OCI-M2 (cell line): ENCODE measurements around the gene DOCK3.
"Not testable (repeated sequence)": the region's sequence is repeated elsewhere in the genome, so short reads cannot be mapped to it uniquely, and the experiment has no call there.

Experiments used
- DNase-seq: peaks from one replicate; lab custom pipeline; 2025; ENCODE audit not compliant: unreplicated experiment; lab: John Stamatoyannopoulos, UW

DOCK3 gene

DNA sequence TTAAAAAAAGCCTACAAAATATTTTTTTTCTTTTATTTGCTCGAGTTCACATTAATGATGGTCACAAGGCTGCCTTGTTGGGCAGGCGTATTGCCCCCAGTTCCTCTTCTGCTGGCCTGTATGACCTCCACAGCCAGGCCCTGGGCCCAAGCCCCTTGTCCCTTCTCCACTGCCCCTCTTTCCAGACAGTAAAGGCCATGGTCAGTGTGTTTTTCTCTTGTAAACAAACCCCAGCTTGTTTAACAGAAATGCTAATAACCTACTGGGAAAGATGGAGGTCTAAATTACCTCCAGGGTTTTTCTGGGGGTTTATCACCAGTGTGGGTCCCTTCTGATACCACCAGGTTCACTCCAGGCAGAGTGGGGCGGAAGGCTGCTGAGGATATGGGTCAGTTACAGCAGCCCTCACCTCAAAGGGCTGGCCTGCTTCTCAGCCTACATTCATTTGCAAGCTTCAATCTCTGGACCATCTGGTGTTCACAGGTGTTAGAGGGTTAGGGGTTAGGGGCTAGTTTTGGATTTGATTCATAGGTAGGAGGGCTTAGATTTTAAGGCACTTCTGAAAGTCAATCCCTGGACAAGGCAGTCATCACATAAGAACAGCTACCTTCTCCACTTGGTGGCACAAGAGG is 708.3 kb downstream of the DOCK3 start:
- DNase-seq: no peak

DNA sequence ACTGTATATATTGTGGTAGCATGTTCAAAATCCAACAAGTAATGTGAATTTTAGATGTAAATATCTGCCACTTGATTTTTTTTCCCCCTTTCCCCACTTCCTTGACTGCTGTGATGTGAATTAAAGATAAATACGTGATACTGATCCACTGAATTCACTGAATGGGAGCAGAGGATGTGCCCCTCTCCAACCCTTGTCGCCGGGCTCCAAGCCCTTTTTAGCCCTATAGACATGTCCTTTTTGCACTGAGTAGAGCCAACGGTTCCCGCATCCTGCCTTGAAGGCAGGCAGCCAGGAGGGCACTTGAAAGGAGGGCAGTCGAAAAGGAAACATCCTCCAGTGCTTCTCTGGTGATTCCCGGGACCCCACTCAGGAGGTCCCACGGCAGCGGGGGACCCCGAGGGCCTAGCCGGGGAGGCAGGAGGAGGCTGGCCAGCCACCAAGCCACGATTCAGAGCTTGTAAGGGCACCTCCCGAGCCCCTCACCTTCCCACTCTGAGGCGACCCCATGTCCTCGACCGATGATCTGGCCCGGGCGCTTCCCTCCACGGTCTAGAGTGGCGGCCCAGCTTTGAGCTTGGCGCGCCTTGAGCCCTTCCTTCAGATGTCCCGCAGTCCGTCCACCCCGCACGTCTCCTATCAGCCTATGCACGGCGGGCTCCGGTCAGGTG is 709.5 kb downstream of the DOCK3 start:
- DNase-seq: no peak

DNA sequence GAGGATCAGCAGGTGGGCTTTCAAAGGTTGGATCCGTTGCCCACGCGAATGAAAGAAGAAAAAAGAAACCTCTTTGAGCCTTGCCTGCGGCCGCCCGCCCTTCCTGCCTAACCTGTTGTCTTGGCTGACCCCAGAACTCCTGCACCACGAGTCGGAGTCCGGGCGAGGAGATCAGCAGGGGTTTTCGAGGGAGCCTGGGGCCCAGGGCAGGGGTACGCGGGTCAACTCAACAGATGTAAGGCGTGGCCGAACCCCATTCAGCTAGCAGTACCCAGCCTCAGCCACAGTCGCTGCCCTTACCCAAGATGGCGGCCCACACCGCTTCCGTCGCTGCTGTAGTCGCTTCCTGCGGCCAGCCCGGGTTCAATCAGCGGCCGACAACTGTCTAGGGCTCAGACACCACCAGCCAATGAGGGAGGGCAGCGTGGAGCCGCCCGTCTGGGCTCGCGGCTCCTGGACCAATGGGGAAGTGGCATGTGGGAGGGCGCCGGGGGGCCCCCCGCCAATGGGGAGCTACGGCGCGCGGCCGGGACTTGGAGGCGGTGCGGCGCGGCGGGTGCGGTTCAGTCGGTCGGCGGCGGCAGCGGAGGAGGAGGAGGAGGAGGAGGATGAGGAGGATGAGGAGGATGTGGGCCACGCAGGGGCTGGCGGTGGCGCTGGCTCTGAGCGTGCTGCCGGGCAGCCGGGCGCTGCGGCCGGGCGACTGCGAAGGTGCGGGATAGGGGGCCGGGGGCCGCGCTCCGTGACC is 710.2 kb downstream of the DOCK3 start, which contains the start of gene MANF:
Gene MANF (plus strand): TSS at position 566 of the 748 bp plus-strand sequence. CDS start 52 bp downstream, at position 618.
- peak; percentile 55 for DNase-seq

DNA sequence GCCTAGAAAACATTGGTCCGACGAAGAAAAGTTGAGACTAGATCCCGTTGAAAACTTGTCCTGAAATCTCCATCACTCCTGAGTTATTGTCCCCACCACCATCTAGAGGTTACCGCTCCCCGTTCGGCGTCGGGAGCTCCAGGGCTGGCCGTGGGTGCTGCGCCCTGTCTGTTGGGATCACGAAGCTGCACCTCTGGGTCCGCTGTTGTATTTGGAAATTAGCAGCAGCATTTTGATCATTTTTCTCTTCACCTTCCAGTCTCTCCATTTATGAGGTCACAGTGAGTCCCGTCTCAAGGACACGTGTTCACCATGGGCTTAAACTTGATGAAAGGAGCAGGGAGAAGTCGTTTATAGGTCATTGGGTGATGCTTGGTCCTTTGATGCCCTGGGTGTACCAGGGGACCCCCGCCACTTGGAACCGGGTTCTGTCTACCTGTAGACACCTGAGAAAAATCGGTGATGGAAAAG is 710.9 kb downstream of the DOCK3 start:
- no peak for DNase-seq

DNA sequence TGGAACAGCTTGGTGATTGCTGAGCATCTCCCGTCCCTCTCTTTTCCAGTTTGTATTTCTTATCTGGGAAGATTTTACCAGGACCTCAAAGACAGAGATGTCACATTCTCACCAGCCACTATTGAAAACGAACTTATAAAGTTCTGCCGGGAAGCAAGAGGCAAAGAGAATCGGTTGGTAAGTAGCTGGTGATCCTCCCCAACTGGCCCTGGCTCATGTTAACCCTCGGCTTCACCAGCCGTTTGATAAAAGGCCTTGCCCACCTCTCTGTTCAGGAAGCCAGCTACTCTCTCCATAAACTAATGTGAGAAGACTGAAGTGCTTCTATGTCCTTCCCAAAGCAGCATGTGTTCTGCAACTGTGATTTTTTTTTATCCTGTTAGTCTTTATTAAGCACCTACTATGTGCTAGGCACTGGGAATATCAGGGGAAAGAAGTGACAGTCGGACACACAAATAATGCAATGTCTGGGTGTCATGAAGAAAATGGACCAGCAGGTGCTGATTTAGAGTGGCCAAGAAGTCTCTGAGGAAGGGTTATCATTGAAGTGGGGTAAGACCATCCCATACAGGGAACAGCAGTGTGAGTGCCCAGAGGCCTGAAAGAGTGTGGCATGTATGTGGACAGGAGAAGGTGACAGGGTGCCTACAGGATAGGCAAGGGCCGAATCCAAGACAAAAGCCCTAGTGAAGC is 711.6 kb downstream of the DOCK3 start:
- no peak for DNase-seq

DNA sequence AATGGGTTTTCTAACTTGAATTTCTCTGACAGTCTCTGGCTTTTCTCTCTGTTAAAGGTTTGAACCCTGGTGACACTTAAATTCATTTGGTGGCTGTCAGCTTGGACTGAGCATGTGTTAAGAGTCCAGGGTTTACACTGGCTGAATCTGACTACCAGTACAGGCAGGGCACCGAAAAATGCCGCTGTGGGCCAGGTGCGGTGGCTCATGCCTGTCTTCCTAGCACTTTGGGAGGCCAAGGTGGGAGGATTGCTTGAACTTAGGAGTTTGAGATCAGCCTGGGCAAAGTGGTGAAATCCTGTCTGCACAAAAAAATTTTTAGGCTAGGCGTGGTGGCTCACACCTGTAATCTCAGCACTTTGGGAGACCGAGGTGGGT is 712.1 kb downstream of the DOCK3 start:
- DNase-seq: no peak

DNA sequence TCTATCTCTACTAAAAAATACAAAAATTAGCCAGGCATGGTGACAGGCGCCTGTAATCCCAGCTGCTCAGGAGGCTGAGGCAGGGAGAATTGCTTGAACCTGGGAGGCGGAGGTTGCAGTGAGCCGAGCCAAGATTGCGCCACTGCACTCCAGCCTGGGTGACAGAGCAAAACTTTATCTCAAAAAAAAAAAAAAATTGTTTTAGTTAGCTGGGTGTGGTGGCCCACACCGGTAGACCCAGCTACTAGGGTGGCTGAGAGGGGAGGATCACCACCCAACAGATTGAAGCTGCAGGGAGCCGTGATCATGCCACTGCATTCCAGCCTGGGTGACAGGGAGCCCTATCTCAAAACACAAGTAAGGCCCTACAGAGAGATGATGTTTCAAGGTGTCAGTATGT is 712.6 kb downstream of the DOCK3 start:
- DNase-seq: not testable (repeated sequence)

DNA sequence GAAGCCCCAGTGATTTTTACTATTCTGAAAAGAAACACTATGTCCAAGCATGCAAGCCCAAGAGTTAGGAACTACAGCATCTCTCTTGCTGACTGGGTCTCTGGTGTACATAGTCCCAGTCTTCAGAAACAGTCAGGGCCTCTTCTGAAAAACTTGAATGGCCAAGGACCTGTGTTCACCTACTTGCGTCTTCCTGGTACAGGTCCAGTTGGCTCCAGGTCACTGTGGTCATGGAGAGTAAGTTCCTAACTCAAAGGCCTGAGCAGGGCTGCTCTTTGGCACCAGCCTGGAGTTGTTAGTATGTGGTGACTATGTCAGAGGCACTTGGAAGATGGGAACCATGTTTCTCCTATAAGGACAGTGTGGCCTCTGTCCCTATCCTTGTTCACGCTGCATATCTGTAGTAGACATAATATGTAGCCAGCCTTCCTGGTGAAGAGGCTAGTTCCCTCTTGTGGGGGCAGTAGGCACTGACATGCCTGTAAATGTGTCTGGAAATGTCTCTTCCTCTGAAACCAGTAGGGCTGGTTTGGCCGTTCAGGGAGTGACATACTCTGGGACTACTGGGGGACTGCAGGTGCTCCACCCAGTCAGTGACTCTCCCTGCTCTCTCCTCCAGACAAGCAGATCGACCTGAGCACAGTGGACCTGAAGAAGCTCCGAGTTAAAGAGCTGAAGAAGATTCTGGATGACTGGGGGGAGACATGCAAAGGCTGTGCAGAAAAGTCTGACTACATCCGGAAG is 713.7 kb downstream of the DOCK3 start:
- no peak for DNase-seq

DNA sequence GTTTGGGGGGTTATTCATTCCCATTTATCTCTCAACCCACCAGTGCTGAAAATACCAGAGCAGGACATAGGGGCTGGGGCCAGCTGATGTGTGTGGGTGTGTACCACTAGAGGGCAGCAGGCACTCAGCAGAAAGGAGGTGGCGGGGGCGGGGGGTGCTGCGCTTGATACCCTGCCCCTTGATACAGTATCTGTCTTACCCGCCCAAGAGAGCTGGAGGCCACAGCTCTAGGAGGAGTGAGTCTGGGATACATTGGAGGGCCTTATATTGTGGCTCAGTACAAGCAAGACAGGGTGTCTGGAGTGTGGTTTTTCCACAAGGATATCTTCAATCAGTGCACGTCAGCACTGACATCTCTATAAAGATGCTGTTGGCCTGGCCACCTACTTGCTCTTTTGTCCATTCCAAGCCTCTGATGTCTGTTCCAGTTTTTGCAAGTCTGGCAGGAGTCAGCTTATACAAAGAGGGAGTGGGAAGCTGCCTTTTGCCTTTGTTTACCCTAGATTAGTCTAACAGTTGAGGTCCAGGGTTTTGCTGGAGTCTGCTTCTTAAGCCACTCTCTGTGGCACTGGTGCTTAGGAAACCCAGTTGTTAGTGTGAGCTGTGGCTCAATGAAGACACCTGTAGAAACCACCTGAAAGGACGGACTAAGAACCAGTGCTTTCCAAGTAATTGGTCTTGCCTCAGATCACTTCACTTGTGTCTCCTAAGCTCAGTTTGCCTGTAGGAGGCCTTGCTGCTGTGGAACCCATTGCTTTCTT is 714.9 kb downstream of the DOCK3 start:
- no peak for DNase-seq

DNA sequence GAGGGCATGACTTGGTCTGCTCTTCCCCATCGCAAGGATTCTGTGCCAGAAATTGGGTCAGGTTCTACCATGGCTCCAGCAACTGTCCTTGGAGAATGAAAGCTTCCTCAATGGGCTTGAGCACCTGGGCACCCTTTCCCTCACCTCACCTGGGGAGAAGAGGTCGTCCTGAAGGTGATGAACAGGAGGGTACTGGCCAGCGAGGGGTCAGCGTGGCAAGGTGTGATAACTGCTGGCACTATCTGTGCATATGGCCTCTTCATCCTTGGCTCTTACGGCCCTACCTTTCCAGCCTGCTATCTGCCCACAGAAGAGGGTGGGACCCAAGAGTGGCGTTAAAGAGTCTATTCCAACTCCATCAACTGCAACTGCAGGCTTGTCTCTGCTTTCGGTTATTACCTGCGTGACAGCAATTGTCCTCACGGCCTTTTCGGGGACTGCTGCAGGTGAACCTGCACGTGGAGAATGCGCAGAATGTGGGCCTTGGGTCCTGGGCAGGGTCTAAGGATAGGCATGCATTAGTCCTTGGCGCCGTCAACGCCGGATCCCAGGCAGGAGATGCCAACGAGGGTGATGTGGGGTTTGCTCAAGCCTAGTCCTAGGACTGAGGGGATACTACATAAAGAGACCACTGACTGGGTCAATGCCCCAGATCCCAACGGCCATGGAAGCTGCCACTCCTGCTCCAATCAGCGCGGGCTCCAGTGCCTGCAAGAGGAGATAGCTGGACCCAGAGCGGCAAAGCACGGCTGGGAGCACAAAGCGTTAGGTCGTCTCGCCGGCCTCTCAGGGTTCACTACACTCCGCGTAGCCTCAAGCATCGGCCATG is 715.7 kb downstream of the DOCK3 start:
- DNase-seq: no peak

DNA sequence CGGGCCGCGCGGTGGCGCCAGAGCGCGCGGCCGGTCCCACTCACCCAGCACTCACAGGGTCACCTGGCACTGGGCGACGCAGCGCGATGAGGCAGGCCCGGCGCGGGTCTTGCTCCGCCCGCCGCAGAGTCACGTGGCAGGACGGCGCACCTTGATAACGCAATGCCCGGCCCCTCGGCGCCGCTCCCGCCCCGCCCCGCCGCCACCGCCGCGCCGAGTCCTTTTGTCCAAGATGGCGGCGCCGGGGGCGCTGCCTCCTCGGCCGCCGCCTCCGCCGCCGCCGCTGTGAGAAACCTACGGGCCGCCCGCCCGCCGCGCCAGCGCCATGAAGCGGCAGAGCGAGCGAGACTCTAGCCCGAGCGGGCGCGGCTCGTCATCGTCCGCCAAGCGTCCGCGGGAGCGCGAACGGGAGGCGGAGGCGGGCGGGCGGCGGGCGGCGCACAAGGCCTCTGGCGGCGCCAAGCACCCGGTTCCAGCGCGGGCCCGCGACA is 716.4 kb downstream of the DOCK3 start, which contains the start of gene RBM15B:
Gene RBM15B (plus strand): TSS at position 211 of the 491 bp plus-strand sequence. CDS start 115 bp downstream, at position 326.
- peak; percentile 55 for DNase-seq

DNA sequence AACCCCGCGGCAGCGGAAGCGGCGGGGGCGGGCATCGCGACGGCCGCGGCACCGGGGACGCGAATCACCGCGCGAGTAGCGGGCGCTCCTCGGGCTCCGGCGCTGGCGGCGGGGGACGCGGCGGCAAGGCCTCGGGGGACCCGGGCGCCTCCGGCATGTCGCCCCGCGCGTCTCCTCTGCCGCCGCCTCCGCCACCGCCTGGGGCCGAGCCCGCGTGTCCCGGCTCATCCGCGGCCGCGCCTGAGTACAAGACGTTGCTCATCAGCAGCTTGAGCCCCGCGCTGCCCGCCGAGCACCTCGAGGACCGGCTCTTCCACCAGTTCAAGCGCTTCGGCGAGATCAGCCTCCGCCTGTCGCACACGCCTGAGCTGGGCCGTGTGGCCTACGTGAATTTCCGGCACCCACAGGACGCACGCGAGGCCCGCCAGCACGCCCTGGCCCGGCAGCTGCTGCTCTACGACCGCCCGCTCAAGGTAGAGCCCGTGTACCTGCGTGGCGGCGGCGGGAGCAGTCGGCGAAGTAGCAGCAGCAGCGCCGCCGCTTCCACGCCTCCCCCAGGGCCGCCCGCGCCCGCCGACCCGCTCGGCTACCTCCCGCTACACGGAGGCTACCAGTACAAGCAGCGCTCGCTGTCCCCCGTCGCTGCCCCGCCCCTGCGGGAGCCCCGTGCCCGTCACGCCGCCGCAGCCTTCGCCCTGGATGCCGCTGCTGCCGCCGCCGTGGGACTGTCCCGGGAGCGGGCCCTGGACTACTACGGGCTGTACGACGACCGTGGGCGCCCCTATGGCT is 717.0 kb downstream of the DOCK3 start:
- no peak for DNase-seq

DNA sequence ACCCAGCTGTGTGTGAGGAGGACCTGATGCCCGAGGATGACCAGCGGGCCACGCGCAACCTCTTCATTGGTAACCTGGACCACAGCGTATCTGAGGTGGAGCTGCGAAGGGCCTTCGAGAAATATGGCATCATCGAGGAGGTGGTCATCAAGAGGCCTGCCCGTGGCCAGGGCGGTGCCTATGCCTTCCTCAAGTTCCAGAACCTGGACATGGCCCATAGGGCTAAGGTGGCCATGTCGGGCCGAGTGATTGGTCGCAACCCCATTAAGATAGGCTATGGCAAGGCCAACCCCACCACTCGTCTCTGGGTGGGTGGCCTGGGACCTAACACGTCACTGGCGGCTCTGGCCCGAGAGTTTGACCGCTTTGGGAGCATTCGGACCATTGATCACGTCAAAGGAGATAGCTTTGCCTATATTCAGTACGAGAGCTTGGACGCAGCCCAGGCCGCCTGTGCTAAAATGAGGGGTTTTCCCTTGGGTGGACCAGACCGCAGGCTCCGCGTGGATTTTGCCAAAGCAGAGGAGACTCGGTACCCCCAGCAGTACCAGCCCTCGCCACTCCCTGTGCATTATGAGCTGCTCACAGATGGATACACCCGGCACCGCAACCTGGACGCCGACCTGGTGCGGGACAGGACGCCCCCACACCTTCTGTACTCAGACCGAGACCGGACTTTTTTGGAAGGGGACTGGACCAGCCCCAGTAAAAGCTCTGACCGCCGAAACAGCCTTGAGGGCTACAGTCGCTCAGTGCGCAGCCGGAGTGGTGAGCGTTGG is 717.8 kb downstream of the DOCK3 start:
- no peak for DNase-seq

DNA sequence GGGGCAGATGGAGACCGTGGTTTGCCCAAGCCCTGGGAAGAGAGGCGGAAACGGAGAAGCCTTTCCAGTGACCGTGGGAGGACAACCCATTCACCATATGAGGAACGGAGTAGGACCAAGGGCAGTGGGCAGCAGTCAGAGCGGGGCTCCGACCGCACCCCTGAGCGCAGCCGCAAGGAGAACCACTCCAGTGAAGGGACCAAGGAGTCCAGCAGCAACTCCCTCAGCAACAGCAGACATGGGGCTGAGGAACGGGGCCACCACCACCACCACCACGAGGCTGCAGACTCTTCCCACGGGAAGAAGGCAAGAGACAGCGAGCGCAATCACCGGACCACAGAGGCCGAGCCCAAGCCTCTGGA is 718.4 kb downstream of the DOCK3 start:
- no peak for DNase-seq

DNA sequence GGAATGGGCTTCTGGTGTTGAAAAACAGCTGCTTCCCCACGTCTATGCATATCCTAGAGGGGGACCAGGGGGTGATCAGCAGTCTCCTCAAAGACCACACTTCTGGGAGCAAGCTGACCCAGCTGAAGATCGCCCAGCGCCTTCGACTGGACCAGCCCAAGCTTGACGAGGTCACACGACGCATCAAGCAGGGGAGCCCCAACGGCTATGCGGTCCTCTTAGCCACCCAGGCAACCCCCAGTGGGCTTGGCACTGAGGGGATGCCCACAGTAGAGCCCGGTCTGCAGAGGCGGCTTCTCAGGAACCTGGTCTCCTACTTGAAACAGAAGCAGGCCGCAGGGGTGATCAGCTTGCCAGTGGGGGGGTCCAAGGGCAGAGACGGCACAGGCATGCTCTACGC is 718.8 kb downstream of the DOCK3 start:
- DNase-seq: no peak

DNA sequence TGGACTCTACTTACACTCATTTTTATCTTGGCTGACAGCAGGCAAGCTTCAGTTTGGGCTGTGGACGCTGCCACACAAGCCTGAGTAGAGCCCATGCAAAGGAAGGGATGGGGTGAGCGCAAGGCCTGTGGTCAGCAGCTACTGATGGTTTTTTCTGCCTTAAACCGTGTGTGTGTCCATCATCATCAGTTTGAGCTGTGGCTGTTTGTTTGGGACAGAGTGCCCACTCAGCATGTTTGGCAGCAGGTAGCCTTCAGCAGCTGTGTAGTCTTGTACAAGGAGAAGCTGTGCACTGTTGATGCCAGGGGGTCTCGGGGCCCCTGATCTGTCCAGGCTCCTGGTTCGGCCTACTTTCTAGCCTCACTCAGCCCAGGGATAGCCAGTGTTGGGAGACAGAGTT is 719.8 kb downstream of the DOCK3 start:
- no peak for DNase-seq

DNA sequence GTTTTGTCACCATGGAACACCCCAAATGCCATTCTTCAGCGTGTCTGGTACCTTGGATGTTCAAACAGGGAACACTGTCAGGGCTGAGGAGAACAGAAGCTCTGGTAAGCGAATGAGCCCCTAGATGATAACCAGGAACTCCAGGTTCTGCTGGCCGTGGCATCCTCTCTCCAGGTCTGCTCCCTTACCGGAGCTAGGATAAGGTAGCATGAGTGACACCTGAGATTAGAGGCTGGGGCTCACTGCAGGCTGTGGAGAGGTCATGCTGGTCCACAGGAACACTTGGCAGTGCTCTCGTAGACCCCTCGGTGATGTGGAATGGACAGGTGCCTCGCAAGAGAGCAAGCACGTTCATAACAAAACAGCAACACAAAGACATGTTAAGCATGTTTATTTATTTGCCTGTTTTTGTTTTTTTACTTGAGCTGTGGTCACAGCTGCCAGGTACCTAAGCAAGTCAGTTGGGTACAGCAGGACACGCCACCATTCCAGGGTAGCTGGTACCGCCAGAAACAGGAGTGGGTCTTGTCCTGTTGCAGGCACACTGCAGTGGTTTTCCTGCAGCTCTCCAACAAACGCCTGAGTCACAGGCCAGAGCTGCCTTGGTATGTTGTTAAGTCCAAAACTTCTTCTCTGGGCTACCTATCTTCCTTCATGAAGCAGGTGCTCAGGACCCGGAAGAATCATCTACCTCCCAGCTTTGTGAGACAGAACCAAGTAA is 720.9 kb downstream of the DOCK3 start:
- no peak for DNase-seq
